HCT116 (cell line): Measurements from ENCODE around the gene CLCN4. TPM values are rescaled to one million over a fixed set of nuclear protein-coding genes. Genes with fewer than 3 reads are reported as not detected.

Source experiments
- ATAC-seq: fragments of 200-7000 bp; cut with Tn5 transposase; 2 replicates; pipeline ENCODE4 v1.9.1; 2020; ENCODE audit warnings: mild to moderate bottlenecking, moderate library complexity
- BruUV-seq: library from RNA; stranded (reverse); fragments of 400-500 nt; replicated peaks from 2 replicates; lab custom pipeline; 2021; lab: Mats Ljungman, UMichigan
- CTCF ChIA-PET: fragments of 300-600 bp; sonication (Branson Sonifier 250); formaldehyde crosslinking; loops from one replicate; lab custom pipeline; 2021; ENCODE audit warnings: antibody characterized with exemption; lab: Charles Lee
- POLR2A ChIA-PET: fragments of 300-600, 350-600 bp; sonication (Branson Sonifier 250); formaldehyde crosslinking; loops from one replicate; lab custom pipeline; 2021; ENCODE audit warnings: antibody characterized with exemption; lab: Charles Lee
- RAD21 ChIA-PET, 2 experiments: fragments of 300-600 bp; sonication (Branson Sonifier 250); formaldehyde crosslinking; loops; one replicate each; lab custom pipeline; 2023; ENCODE audit warnings: low total read pairs in 2 of 2; ENCODE audit not compliant: uncharacterized antibody in 2 of 2, unreplicated experiment in 2 of 2, low non-redundant PET in 1 of 2; lab: Charles Lee
- DNase-seq: peaks from one replicate; pipeline ENCODE4 v3.0.0-alpha.2; 2010; ENCODE audit warnings: low read depth, low spot score
- H2AFZ ChIP-seq: fragments of 200-600 bp; shearing (Covaris generic), sonication (generic); 2 replicates; pipeline ENCODE4 v1.6.1; 2017; ENCODE audit warnings: low read depth, mixed run types, mixed read lengths, antibody characterized with exemption, low read length; ENCODE audit not compliant: poor library complexity, severe bottlenecking
- H3K27ac ChIP-seq: 2 replicates; pipeline ENCODE4 v1.5.1; 2012; ENCODE audit warnings: low read depth, low read length
- H3K27me3 ChIP-seq: fragments of 200-600 bp; sonication (generic); 2 replicates; pipeline ENCODE4 v1.6.1; 2016; ENCODE audit warnings: mixed run types, low read length, mixed read lengths; ENCODE audit not compliant: insufficient read depth
- H3K36me3 ChIP-seq, 2 experiments: fragments of 200-500 bp in 1 of 2; fragments of 200-600 bp in 1 of 2; sonication (Bioruptor generic) in 1 of 2; sonication (generic) in 1 of 2; 2 replicates each; pipeline versions ENCODE4 v1.5.1 to v1.6.1; 2014 to 2016; ENCODE audit warnings: low read length in 2 of 2, inconsistent platforms in 1 of 2, mixed read lengths in 1 of 2, mixed run types in 1 of 2; ENCODE audit not compliant: insufficient read depth in 2 of 2, control insufficient read depth in 1 of 2
- H3K4me1 ChIP-seq, 2 experiments: fragments of 200-600 bp in 1 of 2; sonication (generic) in 1 of 2; 2 replicates each; pipeline versions ENCODE4 v1.5.1 to v1.6.1; 2012 to 2017; ENCODE audit warnings: low read length in 2 of 2, inconsistent platforms in 1 of 2, mild to moderate bottlenecking in 1 of 2, mixed read lengths in 1 of 2, mixed run types in 1 of 2, moderate library complexity in 1 of 2; ENCODE audit not compliant: insufficient read depth in 2 of 2, control insufficient read depth in 1 of 2
- H3K4me2 ChIP-seq: fragments of 200-600 bp; sonication (generic); 2 replicates; pipeline ENCODE4 v1.6.1; 2017; ENCODE audit warnings: mixed run types, low read length, mixed read lengths
- H3K4me3 ChIP-seq, 2 experiments: fragments of 200-600 bp in 1 of 2; sonication (generic) in 1 of 2; replicated peaks in 1 of 2; 2 replicates each; pipeline ENCODE4 v1.5.1; 2011 to 2016; ENCODE audit warnings: low read length in 2 of 2, control low read depth in 1 of 2, low read depth in 1 of 2, mild to moderate bottlenecking in 1 of 2, mixed read lengths in 1 of 2, mixed run types in 1 of 2
- H3K79me2 ChIP-seq: fragments of 200-600 bp; sonication (generic); 2 replicates; pipeline ENCODE4 v1.6.1; 2017; ENCODE audit warnings: mild to moderate bottlenecking, mixed run types, low read length, moderate library complexity, mixed read lengths; ENCODE audit not compliant: insufficient read depth
- H3K9ac ChIP-seq: fragments of 200-600 bp; sonication (generic); 2 replicates; pipeline ENCODE4 v1.6.1; 2016; ENCODE audit warnings: low read length, mixed read lengths
- H3K9me2 ChIP-seq: fragments of 200-600 bp; sonication (generic), shearing (Covaris generic); 2 replicates; pipeline ENCODE4 v1.6.1; 2017; ENCODE audit warnings: mixed run types, mild to moderate bottlenecking, moderate library complexity; ENCODE audit not compliant: insufficient read depth
- H3K9me3 ChIP-seq, 2 experiments: fragments of 200-500 bp in 1 of 2; fragments of 200-600 bp in 1 of 2; sonication (Bioruptor generic) in 1 of 2; sonication (generic) in 1 of 2; 2 replicates each; pipeline ENCODE4 v1.6.1; 2014 to 2017; ENCODE audit warnings: low read length in 2 of 2, mixed read lengths in 2 of 2, inconsistent platforms in 1 of 2, low read depth in 1 of 2, mild to moderate bottlenecking in 1 of 2, mixed run types in 1 of 2, moderate library complexity in 1 of 2; ENCODE audit not compliant: control insufficient read depth in 1 of 2, insufficient read depth in 1 of 2
- H4K20me1 ChIP-seq: fragments of 200-600 bp; sonication (generic), shearing (Covaris generic); 2 replicates; pipeline ENCODE4 v1.6.1; 2017; ENCODE audit warnings: mixed run types, mild to moderate bottlenecking, moderate library complexity; ENCODE audit not compliant: insufficient read depth
- EGR1 ChIP-seq: IDR thresholded peaks from 2 replicates; pipeline ENCODE4 v1.6.1; 2012; ENCODE audit warnings: low read depth
- EZH2 ChIP-seq: fragments of 200-600 bp; sonication (generic); IDR thresholded peaks from 2 replicates; pipeline ENCODE4 v1.6.1; 2017; ENCODE audit warnings: antibody characterized with exemption, mixed run types
- REST ChIP-seq: IDR thresholded peaks from 2 replicates; pipeline ENCODE4 v1.6.1; 2012; ENCODE audit warnings: low read depth
- SRF ChIP-seq: IDR thresholded peaks from 2 replicates; pipeline ENCODE4 v1.6.1; 2012; ENCODE audit warnings: low read depth
- TCF7L2 ChIP-seq: IDR thresholded peaks from 2 replicates; pipeline ENCODE4 v1.7.0; 2011; ENCODE audit warnings: borderline replicate concordance, inconsistent platforms; ENCODE audit not compliant: insufficient read depth, insufficient read length; ENCODE audit errors: extremely low read depth
- intact Hi-C: fragments of 100-400 bp; cut with micrococcal nuclease; formaldehyde crosslinking; loops from 2 replicates; pipeline ENCODE4 v1.10.0; 2022
- total RNA-seq: library from RNA; stranded (reverse); gene quantifications from one replicate; pipeline ENCODE4 v1.2.1, GENCODE V29; 2021; ENCODE audit not compliant: unreplicated experiment

The CLCN4 gene
- total RNA-seq, 1 experiment from 2014 or later, result 3.1 TPM

- Histone ChIP-seq H3K27me3 (no peaks in the 10 kb centered on the region), H3K9me2 (no peaks in the 10 kb centered on the region), H2AFZ (no peak overlapping the region), H3K4me3 (no peak overlapping the region), H3K36me3 (no peaks in the 10 kb centered on the region), H3K9me3 (no peaks in the 10 kb centered on the region; a peak in 1 of 4 replicates), H3K9ac (no peak overlapping the region), H3K4me1 (no peaks in the 10 kb centered on the region), H3K79me2 (no peaks in the 10 kb centered on the region), H3K4me2 (no peak overlapping the region), H3K27ac (no peak overlapping the region), H4K20me1 (no peaks in the 10 kb centered on the region)
- intact Hi-C loops, result loop anchor here (10.0 kb wide), 1 partner anchor 907 kb away; no protein-coding TSS in a partner anchor
- ChIA-PET CTCF (no interaction called here), POLR2A (no interaction called here), RAD21 (no interaction called here)
- BruUV-seq, result no TSS peak
- no peak for DNase-seq
- TF ChIP-seq EZH2 (no peak), SRF (no peak), EGR1 (no peak), TCF7L2 (no peak), REST (no peak)
- no peak for ATAC-seq
These were observed 40.8 kb downstream of the CLCN4 start for GRCh38 chrX:10197279-10198210.
